ENCODE data around the gene CDX1.

Gene CDX1

DNA sequence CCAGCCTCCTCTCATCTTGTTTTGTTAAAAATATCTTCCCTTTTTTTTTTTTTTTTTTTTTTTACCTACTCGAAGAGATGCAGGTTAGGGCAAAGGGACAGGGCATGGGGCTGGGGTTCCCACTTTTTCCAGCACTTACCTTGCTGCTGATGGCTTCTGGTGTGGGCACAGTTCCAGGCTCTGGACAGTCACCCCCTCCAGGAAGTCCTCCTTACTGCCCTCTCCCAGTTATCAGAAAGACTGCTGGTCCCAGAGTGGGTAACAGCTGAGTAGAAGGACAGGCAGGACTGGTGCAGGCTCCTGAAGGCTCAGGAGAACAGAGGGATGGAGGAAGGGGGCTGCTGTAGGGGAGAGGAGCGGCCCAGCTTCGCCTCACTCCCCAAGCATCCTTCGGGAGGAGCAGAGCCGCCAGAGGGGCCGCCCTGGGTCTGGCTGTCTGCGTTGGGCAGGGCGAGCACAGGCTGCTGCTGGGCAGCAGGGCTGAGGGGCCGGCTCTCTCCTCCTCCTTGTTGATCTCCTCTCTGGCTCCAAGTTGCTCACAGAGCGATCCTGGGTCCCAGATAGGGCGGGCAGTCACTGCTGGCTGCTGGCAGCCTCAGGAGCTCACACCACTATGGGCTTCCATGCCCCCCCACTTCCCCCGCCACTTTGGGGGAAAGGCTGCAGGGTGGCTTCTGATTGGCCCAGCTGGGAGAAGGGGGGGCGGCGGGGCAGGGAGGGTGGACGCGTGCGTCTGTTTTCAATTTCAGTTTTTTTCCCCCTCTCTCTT, 11.1 kb upstream of the CDX1 start, which contains the start of gene PDGFRB:
Gene PDGFRB, minus strand, starts transcription at position 588 of the 769 bp plus-strand sequence. CDS start 18,798 bp downstream, outside the sequence.
- TF ChIP-seq, protein P1, sequence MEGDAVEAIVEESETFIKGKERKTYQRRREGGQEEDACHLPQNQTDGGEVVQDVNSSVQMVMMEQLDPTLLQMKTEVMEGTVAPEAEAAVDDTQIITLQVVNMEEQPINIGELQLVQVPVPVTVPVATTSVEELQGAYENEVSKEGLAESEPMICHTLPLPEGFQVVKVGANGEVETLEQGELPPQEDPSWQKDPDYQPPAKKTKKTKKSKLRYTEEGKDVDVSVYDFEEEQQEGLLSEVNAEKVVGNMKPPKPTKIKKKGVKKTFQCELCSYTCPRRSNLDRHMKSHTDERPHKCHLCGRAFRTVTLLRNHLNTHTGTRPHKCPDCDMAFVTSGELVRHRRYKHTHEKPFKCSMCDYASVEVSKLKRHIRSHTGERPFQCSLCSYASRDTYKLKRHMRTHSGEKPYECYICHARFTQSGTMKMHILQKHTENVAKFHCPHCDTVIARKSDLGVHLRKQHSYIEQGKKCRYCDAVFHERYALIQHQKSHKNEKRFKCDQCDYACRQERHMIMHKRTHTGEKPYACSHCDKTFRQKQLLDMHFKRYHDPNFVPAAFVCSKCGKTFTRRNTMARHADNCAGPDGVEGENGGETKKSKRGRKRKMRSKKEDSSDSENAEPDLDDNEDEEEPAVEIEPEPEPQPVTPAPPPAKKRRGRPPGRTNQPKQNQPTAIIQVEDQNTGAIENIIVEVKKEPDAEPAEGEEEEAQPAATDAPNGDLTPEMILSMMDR (conservative IDR thresholded peaks at IDR 0.05) = no peak
- no peak within 1 kb of the TSS for H3K27ac ChIP-seq

DNA sequence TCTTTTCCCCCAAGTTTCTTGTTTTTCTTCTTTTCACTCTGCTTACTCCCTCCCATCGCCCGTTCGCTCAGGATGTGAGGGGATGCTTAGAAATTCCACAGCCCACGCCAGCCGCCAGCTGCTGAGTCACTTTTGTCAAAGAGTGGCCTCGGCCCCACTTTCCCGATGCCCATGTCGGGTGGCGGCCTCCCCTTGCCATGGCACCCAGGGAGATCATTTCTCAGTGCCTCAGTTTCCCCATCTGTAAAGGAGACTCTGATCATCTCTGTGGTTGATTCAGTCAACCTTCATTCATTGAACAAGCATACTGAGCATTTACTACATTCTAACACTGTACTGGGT, 10.6 kb upstream of the CDX1 start:
- H3K27ac ChIP-seq = no peak overlapping the region
- TF ChIP-seq, protein P1 (conservative IDR thresholded peaks at IDR 0.05) = no peak

DNA sequence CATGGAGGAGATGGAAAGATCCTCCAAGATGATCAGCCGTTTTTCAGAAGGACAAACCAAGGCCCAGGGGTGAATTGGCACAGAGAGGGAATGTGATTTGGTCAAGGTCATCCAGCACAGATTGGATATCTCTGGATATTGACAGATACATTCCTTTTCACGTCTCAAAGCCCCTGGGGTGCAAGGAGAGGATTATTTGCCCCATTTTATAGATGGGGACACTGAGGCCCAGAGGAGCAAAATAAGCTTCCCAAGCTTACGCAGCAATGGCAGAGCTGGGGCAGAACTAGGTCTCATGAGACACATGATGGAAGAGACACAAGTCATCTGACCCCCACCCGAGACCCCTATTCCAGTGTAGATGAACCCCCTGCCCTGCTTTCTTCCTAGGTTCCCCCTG, 10.0 kb upstream of the CDX1 start:
- H3K27ac ChIP-seq = no peak overlapping the region
- TF ChIP-seq, protein P1 (conservative IDR thresholded peaks at IDR 0.05) = no peak

DNA sequence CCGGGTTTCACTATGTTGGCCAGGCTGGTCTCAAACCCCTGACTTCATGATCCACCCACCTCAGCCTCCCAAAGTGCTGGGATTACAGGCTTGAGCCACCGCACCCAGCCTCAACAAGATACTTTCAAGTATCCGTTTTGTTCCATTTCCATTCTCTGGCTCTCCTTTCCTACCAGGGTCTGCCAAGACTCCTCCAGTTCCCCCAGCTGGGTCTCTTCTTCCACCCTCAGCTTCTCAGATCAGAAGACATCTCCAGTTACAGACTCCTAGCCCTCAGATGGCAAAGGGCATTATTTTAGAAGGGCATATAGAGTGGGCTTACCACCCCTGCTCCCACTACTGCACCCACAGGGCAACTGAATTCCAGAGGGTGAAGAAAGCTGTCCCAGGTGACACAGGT, 9.4 kb upstream of the CDX1 start:
- H3K27ac ChIP-seq = no peak overlapping the region
- TF ChIP-seq, protein P1 (conservative IDR thresholded peaks at IDR 0.05) = no peak

DNA sequence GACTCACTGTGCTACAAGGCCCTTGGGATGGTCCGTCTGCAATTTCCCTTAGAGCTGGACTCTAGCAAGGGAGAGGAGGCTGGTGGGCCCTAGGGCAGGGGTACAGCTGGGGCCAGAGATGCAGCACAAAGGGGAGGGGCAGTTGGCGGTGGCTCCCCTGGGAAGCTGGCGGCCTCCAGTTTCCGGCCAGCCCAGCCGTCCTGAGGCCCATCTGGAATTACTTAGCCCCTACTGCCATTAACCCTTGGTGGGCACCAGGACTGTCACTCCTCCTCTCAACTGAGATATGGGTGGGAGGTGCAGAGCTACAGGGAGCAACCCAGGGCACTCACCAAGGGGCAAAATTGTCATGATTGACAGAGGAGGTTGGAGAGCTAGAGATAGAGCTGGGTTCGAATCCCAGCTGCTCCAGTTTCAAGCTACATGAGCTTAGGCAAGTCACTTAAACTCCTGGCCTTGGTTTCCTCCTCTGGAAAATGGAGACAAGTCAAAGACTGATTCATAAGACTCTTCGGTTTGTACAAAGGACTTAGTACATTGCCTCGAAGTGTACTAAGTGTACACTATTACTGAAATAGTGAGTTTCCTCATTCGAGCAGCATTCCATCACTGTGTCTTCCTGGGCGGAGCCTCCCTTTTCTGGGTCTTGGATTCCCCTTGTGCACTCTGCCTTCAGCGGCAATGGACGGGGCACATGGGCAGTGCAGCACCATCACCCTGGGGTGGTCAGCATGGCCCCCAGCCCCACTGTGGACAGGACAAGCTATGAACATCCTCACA, 8.2 kb upstream of the CDX1 start:
- TF ChIP-seq, protein P1 (conservative IDR thresholded peaks at IDR 0.05) = no peak
- no peak overlapping the region for H3K27ac ChIP-seq

DNA sequence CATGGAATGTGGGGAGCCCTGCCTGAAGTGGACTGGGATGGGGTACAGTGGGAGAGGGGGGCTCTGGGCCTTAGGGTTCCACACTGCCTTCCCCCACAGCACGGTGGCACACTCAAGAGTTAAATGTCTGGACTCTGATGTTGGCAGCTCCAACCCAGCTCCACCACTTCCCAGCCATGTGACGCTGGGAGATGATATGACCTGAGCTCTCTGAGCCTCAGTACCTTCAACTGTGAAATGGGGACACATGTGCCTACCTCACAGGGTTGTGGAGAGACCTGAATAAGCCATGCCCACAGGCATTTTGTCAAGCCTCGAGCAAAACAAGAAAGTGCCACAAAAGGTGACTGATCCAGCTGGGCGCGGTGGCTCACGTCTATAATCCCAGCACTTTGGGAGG, 7.5 kb upstream of the CDX1 start:
- H3K27ac ChIP-seq = no peak overlapping the region
- TF ChIP-seq, protein P1 (conservative IDR thresholded peaks at IDR 0.05) = no peak

DNA sequence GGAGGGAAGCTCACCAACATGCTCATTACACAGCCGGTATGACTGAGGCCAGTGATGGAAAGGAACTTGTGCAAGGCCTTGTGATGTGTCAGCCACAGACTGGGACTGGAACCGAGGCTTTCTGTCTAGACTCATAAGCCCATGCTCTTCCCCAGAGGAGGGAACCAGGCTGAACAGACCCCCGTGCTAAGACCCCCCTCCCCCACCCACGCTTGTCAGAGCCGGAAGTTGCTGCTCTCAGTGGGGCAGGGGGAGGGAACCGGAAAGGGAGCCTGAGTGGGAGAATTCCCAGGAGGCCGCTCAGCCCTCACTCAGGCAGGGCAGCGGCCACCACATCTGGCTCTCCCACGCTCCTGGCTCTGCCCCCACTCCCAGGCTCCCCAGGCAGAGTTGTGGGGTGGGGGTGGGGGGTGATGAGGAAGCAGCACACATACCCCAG, 6.8 kb upstream of the CDX1 start:
- no peak overlapping the region for H3K27ac ChIP-seq

More for the DNA sequence above, 6.8 kb upstream of the CDX1 start:
- TF ChIP-seq, protein P1 (conservative IDR thresholded peaks at IDR 0.05) = no peak
